Measurements from ENCODE around the gene ASB10.

The ASB10 gene

DNA sequence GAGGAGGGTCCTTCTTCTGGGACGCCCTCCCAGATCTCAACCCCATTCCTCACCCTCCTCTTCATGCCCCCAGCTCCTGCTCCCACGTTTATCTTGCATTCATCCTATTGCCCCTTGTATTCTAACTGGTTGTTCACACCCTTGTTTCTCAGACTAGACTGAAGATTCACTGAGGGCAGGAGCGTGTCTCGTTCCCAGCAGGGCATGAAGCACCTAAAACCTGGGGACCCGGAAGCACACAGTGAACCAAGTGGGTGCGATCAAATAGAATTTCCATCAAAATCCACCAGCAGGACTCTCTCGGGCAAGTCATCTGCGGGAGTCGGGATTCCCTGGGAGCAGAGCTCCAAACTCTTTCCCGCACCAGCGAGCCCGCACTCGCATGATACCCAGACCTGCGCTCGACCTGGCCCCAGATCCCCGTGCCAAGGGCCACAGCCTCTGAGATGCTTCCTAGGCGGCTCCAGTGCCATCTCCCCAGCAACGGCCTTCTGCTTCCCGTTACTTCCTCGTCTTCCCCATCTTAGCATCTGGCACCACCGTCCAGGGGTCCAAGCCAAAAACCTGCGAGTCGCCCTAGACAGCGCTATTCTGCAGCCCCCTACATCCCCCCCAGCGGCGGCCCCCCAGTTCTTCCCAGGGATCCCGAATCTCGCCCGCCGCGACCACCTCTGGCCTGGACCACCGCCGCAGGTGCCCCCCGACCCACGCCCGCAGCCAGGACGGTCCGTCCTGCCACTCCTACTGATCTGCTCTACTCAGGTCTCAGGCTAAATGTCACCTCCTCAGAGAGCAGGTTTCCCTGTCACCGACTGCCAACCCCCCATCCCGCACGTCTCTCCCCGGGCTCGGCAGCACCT lies 13.4 kb downstream of the ASB10 start:
- Histone ChIP-seq H3K4me3 (ENCODE audit: low read length) (no peak overlapping the region), H3K36me3 (ENCODE audit: control insufficient read depth, insufficient read depth, low read length, severe bottlenecking) (no peaks in the 10 kb centered on the region), H3K27me3 (replicated peaks; ENCODE audit: control insufficient read depth, insufficient read depth, low read length) (peaks cover 75% of the 10 kb centered on the region), H3K4me1 (ENCODE audit: control insufficient read depth, insufficient read depth, low read length) (no peaks in the 10 kb centered on the region), H3K9ac (ENCODE audit: low read length) (no peak overlapping the region), H3K9me3 (ENCODE audit: control insufficient read depth, low read length) (no peaks in the 10 kb centered on the region)
- no peak for DNase-seq (ENCODE audit: low read depth)

GRCh38 chr7:151172273-151173141 lies 14.5 kb downstream of the ASB10 start:
- DNase-seq (ENCODE audit: low read depth) = peak; percentile 86

DNA sequence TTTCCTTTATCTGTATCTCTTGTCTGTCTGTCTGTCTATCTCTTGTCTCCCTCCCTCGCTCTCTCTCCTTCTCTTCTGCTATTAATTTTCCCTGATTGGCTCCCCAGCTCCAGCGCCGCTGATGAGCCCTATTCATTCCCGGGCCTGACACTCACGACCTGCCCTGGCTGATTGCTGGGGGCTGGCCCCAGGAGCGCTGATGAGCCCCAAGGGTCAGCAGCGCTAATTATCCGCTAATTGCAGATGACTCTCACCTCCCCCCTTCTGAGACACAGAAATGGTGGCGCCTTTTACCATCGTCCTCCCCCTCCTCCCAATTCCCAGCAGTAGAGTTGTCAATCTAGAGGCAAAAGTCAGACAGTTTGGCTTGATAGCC lies 18.3 kb downstream of the ASB10 start:
- Histone ChIP-seq H3K4me1 (ENCODE audit: control insufficient read depth, insufficient read depth, low read length) (no peaks in the 10 kb centered on the region), H3K27me3 (replicated peaks; ENCODE audit: control insufficient read depth, insufficient read depth, low read length) (peaks cover 64% of the 10 kb centered on the region), H3K36me3 (ENCODE audit: control insufficient read depth, insufficient read depth, low read length, severe bottlenecking) (no peaks in the 10 kb centered on the region)

More at GRCh38 chr7:151172273-151173141, 14.5 kb downstream of the ASB10 start:
- H3K9me3 ChIP-seq (ENCODE audit: control insufficient read depth, low read length) = no peaks in the 10 kb centered on the region
- peaks cover 73% of the 10 kb centered on the region for H3K27me3 ChIP-seq (replicated peaks; ENCODE audit: control insufficient read depth, insufficient read depth, low read length)
- H3K4me1 ChIP-seq (ENCODE audit: control insufficient read depth, insufficient read depth, low read length) = no peaks in the 10 kb centered on the region
- no peaks in the 10 kb centered on the region for H3K36me3 ChIP-seq (ENCODE audit: control insufficient read depth, insufficient read depth, low read length, severe bottlenecking)
- no peak overlapping the region for H3K9ac ChIP-seq (ENCODE audit: low read length)
- no peak overlapping the region for H3K4me3 ChIP-seq (ENCODE audit: low read length)

GRCh38 chr7:151168003-151168786 lies 18.9 kb downstream of the ASB10 start:
- H3K36me3 ChIP-seq (ENCODE audit: control insufficient read depth, insufficient read depth, low read length, severe bottlenecking) = no peaks in the 10 kb centered on the region
- no peak overlapping the region for H3K4me3 ChIP-seq (ENCODE audit: low read length)
- H3K27me3 ChIP-seq (replicated peaks; ENCODE audit: control insufficient read depth, insufficient read depth, low read length) = peaks cover 58% of the 10 kb centered on the region

More for the DNA sequence above, 18.3 kb downstream of the ASB10 start:
- no peak for DNase-seq (ENCODE audit: low read depth)
- Histone ChIP-seq H3K9me3 (ENCODE audit: control insufficient read depth, low read length) (no peaks in the 10 kb centered on the region), H3K4me3 (ENCODE audit: low read length) (no peak overlapping the region), H3K9ac (ENCODE audit: low read length) (no peak overlapping the region)

DNA sequence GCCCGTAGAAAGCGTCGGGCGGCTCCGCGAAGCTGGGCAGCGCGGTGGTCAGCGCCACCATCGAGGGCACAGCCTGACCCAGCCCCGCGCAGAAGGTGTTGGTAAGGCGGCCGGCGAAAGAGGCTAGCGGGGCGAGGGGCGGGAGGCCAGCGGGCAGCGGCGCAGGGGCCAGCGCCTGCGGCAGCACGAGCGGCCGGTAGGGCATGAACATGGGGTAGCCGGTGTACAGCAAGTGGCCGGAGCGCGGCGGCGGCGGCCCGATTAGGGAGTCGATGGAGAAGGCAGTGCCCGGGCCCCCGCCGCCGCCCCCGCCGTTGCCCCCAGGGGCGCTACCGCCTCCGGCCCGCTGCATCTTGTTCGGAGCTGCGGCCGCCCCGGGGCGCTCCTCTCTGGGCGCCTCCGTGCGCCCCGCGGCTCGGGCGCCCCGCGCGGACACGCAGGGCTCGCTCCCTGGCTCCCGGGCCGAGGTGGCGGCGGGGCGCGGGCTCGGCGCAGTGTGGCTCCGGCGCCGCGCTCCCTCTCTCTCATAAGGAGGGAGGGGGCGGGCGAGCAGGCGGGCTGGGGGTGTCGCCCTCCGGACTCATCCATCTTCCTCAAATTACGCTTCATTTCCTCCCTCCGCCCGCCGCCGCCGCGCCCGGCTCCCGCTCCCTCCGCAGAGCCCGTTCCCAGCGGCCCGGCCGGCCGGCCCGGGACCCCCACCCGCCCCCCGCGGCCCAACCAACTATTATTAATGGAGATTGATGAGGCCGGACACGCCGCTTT lies 19.7 kb downstream of the ASB10 start, which contains the start of gene GBX1:
TSS of gene GBX1 (minus strand) at position 498 of the 765 bp plus-strand sequence. CDS start at position 352, 146 bp downstream.
- no peaks in the 10 kb centered on the region for H3K36me3 ChIP-seq (ENCODE audit: control insufficient read depth, insufficient read depth, low read length, severe bottlenecking)
- H3K4me3 ChIP-seq (ENCODE audit: low read length) = peak within 1 kb of the TSS; percentile 41
- no peaks in the 10 kb centered on the region for H3K9me3 ChIP-seq (ENCODE audit: control insufficient read depth, low read length)
- peak; percentile 30 for DNase-seq (ENCODE audit: low read depth)
- H3K4me1 ChIP-seq (ENCODE audit: control insufficient read depth, insufficient read depth, low read length) = no peaks in the 10 kb centered on the region
- H3K27me3 ChIP-seq (replicated peaks; ENCODE audit: control insufficient read depth, insufficient read depth, low read length) = peaks cover 55% of the 10 kb centered on the region
- H3K9ac ChIP-seq (ENCODE audit: low read length) = no peak within 1 kb of the TSS

More at GRCh38 chr7:151168003-151168786, 18.9 kb downstream of the ASB10 start:
- H3K9ac ChIP-seq (ENCODE audit: low read length) = no peak overlapping the region
- H3K4me1 ChIP-seq (ENCODE audit: control insufficient read depth, insufficient read depth, low read length) = no peaks in the 10 kb centered on the region
- no peaks in the 10 kb centered on the region for H3K9me3 ChIP-seq (ENCODE audit: control insufficient read depth, low read length)
- DNase-seq (ENCODE audit: low read depth) = peak; percentile 35

GRCh38 chr7:151166629-151167196 lies 20.3 kb downstream of the ASB10 start:
- no peaks in the 10 kb centered on the region for H3K9me3 ChIP-seq (ENCODE audit: control insufficient read depth, low read length)
- no peaks in the 10 kb centered on the region for H3K36me3 ChIP-seq (ENCODE audit: control insufficient read depth, insufficient read depth, low read length, severe bottlenecking)
- DNase-seq (ENCODE audit: low read depth) = no peak
- no peaks in the 10 kb centered on the region for H3K4me1 ChIP-seq (ENCODE audit: control insufficient read depth, insufficient read depth, low read length)
- H3K4me3 ChIP-seq (ENCODE audit: low read length) = peak overlapping the region; percentile 41
- no peak overlapping the region for H3K9ac ChIP-seq (ENCODE audit: low read length)
- peaks cover 58% of the 10 kb centered on the region for H3K27me3 ChIP-seq (replicated peaks; ENCODE audit: control insufficient read depth, insufficient read depth, low read length)

DNA sequence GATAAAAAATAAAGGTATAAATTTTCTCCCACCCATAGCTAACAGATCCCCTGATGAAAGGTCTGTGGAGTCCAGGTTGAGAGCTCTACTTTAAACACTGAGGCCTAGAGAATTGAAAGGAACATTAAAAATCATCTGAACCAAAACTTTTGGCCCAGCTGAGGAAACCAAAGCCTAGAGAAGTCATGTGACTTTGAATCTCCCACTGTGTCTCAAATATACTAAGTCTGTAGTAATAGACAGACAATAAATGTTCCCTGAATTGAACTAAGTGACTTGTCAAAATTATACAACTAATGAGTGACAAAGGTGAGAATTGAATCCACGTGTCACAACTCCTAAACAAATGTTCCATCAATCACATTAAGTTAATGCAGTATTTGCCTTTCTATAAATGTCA lies 25.3 kb downstream of the ASB10 start:
- H3K27me3 ChIP-seq (replicated peaks; ENCODE audit: control insufficient read depth, insufficient read depth, low read length) = peaks cover 62% of the 10 kb centered on the region
- H3K4me1 ChIP-seq (ENCODE audit: control insufficient read depth, insufficient read depth, low read length) = no peaks in the 10 kb centered on the region
- no peak overlapping the region for H3K4me3 ChIP-seq (ENCODE audit: low read length)
- no peaks in the 10 kb centered on the region for H3K9me3 ChIP-seq (ENCODE audit: control insufficient read depth, low read length)
- no peaks in the 10 kb centered on the region for H3K36me3 ChIP-seq (ENCODE audit: control insufficient read depth, insufficient read depth, low read length, severe bottlenecking)
- H3K9ac ChIP-seq (ENCODE audit: low read length) = no peak overlapping the region
- no peak for DNase-seq (ENCODE audit: low read depth)

DNA sequence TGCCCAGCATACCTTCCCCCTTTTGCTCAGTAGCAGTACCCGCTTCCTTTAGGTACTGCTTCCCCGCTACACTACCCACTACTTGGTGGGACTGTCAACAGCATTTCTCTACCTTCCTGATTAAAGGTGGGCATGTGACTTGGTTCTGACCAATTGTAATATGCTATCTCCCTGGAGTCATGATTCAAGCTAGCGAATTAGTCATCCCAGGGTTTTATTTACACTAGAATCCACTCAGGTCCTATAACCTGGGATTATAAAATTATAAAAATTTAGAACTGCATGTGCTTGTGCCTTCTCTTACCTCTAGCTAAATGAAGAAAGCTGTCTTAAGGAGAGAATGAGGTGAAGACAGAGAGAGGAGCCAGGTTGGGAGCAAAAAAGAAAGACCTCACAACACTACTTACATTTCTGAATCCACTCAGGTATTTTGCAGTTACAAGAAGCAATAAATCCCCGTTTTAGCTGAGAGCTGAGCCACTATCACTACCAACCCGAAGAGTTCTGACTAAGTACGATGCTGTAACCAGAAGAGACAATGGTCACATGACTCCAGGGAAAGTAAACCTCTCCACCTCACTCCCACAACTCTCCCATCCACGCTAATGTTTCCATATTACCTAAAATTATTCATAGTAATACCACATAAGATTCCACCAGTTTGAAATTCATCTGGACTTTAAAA lies 29.3 kb downstream of the ASB10 start:
- no peaks in the 10 kb centered on the region for H3K4me1 ChIP-seq (ENCODE audit: control insufficient read depth, insufficient read depth, low read length)
- no peak for DNase-seq (ENCODE audit: low read depth)
- H3K36me3 ChIP-seq (ENCODE audit: control insufficient read depth, insufficient read depth, low read length, severe bottlenecking) = no peaks in the 10 kb centered on the region
- H3K9ac ChIP-seq (ENCODE audit: low read length) = no peak overlapping the region
- H3K4me3 ChIP-seq (ENCODE audit: low read length) = no peak overlapping the region
- H3K27me3 ChIP-seq (replicated peaks; ENCODE audit: control insufficient read depth, insufficient read depth, low read length) = peaks cover 59% of the 10 kb centered on the region
- no peaks in the 10 kb centered on the region for H3K9me3 ChIP-seq (ENCODE audit: control insufficient read depth, low read length)

DNA sequence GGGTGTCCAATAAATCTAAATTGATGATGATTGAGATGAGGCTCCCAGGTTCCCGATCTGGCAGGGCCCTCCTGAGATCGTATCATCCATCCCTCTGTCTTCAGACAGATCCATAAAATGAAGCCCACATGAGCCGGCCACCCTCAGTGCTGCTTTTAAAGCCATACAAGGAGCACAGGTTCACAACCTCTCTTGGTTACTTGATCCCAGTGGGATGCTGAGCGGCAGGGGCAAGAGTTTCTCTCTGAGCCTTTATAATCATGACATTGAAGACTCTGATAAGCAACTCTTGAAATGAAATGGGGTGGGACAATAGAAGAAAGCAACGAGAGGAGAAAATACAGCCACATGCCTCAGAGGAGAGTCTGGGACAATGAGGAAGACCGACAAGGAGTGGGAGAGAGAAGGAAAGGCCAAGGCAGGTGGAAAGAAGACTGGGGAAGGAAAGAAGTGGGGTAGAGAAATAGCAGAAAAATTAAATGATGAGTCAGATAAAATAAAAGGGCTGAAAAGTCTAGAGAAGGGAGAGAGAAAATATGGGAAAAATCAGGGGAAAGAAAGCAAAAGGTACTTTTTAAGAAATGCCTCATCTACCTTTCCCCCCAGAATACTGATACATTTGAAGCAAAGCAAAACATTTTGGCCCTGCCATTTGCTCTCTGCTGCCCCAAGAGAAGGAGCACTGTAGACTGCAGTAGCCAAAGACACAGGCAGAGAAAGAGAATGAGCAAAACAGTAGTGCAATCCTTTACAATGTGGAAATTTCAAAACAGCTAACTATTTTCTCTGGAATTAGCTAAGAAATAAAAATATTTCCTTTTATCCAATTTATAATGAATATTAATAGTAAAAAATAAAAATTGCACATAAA lies 34.2 kb downstream of the ASB10 start:
- Histone ChIP-seq H3K9me3 (ENCODE audit: control insufficient read depth, low read length) (no peaks in the 10 kb centered on the region), H3K27me3 (replicated peaks; ENCODE audit: control insufficient read depth, insufficient read depth, low read length) (peaks cover 68% of the 10 kb centered on the region), H3K4me1 (ENCODE audit: control insufficient read depth, insufficient read depth, low read length) (no peaks in the 10 kb centered on the region), H3K4me3 (ENCODE audit: low read length) (no peak overlapping the region), H3K36me3 (ENCODE audit: control insufficient read depth, insufficient read depth, low read length, severe bottlenecking) (no peaks in the 10 kb centered on the region), H3K9ac (ENCODE audit: low read length) (no peak overlapping the region)
- DNase-seq (ENCODE audit: low read depth) = no peak

Measured in adipocyte (in vitro differentiated cells).